HT-29 (cell line): ENCODE data around the gene CANT1. TPM values are rescaled to one million over a fixed set of nuclear protein-coding genes. Genes with fewer than 3 reads are reported as not detected.
"Not testable (repeated sequence)": the region's sequence is repeated elsewhere in the genome, so short reads cannot be mapped to it uniquely, and the experiment has no call there.

Source experiments
- DNase-seq: peaks from one replicate; pipeline ENCODE4 v3.0.0-alpha.2; 2015; ENCODE audit warnings: low spot score
- total RNA-seq: library from RNA; depleted of rRNA; stranded (reverse); fragments of >200 nt; shearing (Covaris generic); gene quantifications from 2 replicates; pipeline ENCODE4 v1.2.3, GENCODE V29; 2014

The CANT1 gene
- total RNA-seq, 1 experiment from 2014 or later: 89.2 TPM

DNA sequence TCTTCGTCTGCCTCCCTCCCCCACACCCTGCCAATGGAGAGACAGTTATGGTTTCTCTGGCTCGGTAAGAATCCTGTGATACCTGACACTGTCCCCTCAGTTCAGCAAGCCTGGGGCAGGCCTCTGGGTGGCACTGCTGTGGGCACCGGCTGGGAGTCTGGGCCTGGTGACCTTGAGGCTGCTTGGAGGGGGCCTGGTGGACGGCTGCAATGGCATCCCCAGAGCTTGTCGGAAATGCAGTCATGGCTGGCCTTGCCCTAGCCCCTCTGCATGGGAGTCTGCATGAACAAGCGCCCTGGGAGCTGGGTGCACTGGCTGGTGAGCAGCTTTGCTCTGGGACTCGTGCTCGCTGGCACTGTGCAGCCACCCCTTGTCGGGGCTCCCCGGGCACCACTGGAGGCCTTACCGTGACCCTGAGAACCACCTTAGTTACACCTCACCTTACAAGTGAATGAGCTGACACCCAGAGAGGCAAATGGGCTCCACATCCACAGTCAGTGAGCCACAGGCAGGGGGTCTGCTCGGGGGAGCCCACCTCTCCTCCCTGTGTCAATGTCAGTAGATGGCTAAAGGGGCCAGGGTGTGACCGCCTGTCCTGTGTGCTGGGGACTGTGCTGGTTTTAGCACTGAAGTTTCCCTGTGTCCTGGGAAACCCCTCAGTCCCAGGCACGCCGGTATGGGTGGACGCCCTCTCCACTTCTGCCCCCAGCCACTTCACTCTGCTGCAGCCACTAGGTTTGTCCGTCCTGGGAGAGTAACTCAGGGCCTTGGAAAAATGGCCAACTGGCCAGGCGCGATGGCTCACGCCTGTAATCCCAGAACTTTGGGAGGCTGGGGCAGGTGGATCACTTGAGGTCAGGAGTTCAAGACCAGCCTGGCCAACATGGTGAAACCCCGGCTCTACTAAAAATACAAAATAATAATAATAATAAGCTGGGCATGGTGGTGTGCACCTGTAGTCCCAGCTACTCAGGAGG lies 31.3 kb downstream of the CANT1 start:
- DNase-seq: peak; percentile 32

GRCh38 chr17:78977681-78977943 lies 32.0 kb downstream of the CANT1 start:
- DNase-seq: no peak

GRCh38 chr17:78976907-78977680 lies 32.5 kb downstream of the CANT1 start:
- DNase-seq: no peak

GRCh38 chr17:78974635-78975591 lies 34.7 kb downstream of the CANT1 start:
- peak; percentile 40 for DNase-seq

GRCh38 chr17:78973792-78974520 lies 35.6 kb downstream of the CANT1 start:
- no peak for DNase-seq

GRCh38 chr17:78973196-78973595 lies 36.4 kb downstream of the CANT1 start:
- DNase-seq: no peak

GRCh38 chr17:78972507-78973105 lies 37.0 kb downstream of the CANT1 start:
- DNase-seq: no peak

GRCh38 chr17:78971756-78972506 lies 37.6 kb downstream of the CANT1 start:
- no peak for DNase-seq

DNA sequence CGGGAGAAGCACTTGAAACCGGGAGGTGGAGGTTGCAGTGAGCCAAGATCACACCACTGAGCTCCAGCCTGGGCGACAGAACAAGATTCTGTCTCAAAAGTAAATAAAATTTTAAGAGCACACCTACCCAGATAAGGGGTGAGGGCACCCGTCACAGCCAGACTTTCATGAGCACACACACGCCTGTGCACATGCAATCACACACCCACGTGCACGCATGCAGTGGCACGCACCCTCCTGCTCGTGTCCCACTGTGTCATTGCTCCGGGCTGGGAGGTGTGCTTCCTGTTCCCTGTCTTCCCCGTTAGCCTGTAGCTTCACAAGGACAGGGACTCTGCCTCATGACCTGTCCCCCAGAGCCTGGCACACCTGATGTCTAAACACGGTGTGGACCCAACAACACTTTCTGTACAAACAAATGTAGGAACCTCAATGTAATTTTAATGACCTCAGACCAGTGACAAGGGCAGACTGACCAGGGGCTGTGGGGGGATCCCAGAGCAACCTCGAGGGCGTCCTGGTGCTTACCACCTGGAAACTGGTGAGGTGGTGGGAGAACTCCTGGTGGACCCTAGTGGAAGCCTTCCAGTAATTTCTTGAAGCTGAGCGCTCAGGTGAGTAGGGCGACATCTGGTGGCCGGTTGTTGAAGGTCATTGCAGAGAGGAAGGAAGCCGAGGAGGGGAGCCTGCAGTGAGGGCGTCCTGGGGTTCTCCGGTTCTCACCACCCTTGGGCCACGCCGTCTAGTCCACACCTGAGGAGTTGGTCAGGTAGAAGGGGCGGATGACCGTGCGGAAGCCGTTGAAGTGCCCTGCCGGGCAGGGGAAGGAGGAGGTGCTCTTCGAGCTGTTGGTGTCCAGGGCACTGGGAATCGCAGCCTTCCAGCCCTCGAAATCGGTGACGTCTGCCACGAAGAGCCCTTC lies 38.5 kb downstream of the CANT1 start:
- peak; percentile 88 for DNase-seq

DNA sequence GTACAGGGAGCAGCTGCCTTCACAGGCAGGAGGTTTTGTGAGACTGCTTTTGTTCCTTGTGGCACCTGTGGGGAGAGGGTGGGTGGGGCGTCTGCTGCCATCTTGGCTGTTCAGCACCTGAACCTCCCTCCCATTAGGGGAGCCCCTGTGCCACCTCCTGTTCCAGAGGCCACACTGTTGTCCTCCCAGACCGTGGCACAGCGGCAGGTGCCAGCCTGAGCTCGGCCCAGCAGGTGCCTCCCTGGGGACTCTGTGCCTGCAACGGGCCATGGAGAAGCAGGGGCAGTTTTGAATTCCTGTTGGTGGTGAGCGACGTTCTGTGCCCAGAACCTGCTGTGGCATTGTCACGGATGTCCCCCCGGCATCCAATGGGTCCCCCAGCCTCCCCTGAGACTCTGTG lies 39.7 kb downstream of the CANT1 start:
- DNase-seq: no peak

DNA sequence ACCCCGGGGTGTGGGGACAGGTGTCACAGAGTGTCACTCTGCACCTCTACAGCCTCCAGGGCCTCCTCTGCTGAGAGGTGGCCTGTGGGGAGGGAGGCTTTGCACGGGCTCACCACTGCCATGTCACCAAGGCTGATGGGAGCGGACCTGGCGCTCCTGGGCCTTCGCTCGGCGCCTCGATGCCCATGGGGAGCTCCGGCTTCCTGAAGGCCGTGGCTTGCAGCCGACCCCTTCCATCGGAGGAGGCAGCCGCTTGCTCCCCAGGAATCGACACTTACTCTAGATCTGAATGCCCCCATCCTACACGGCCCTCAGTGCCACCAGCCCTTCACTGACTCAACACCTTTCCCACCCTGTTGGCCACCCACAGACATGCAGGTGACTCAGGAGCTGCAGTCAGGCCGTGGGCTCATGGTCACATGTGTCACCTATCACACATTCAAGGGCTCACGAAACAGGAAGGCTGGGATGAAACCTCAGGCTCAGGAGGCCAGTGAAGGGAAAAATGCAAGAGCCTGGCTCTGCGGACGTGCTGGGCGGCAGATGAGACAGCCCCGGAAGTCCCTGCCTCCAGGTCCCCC lies 41.7 kb downstream of the CANT1 start:
- DNase-seq: no peak

DNA sequence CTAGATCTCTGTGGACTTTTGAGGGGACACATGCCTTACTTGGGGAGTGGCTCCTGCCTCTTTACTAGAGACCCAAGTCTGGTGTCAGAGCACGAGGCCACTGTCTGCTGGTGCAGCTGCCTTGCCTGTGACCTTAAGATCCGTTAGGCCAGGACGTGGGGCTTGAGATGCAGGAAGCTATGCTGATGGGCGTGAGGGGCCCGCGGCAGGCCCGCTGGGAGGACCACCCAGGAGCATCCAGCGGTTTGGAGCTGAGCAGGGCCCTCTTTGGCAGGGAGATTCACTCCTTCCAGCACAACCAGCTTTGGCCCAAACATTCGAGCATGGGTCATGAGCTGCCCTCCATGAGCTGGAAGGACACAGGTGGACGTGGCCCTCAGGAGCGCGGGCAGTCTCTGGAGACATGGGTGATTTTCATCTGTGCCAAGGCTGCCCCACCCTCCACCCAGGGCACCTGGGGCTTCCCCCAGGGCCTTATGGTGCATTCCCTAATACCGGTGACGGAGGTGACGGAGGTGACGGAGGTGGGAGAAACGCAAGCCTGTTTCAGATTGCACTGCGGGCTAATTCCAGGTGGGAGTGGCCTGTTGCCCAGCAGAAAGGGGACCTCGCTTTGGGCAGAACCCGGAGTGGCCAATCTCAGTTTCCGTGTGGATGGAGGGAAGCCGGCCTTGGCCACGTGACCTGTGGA lies 42.5 kb downstream of the CANT1 start:
- DNase-seq: no peak

GRCh38 chr17:78966123-78966813 lies 43.3 kb downstream of the CANT1 start:
- DNase-seq: no peak

DNA sequence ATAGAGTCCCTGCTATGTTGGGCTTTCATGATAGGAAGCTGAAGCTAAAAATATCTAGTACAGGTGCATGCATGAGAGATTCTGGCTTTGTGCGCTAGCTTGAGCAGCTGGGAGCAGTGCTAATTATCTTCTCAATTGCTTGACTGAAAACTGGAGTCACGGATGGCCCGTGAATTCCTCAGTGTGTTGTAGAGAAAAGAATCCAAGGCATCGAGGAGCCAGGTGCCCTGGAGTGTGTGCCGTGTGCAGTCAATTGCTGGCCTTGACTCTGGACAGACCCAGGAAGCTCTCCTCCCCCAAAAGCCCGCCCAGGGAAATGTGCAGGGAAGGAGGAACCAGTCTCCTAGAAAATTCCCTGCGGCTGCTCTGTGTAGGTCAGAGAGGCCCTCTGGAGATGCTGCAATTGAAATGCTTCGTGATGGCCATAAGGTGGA lies 44.1 kb downstream of the CANT1 start:
- DNase-seq: no peak

- no peak for DNase-seq
These were observed 46.2 kb downstream of the CANT1 start for GRCh38 chr17:78963378-78963777.

DNA sequence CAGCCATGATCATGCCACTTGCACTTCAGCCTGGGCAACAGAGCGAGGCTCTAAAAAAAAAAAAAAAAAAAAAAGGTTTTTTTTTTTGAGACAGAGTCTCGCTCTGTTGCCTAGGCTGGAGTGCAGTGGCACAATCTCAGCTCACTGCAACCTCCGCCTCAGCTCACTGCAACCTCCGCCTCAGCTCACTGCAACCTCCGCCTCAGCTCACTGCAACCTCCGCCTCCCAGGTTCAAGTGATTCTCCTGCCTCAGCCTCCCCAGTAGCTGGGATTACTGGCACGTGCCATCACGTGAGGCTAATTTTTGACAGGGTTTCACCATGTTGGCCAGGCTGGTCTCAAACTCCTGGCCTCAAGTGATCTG lies 46.6 kb downstream of the CANT1 start:
- not testable (repeated sequence) for DNase-seq

DNA sequence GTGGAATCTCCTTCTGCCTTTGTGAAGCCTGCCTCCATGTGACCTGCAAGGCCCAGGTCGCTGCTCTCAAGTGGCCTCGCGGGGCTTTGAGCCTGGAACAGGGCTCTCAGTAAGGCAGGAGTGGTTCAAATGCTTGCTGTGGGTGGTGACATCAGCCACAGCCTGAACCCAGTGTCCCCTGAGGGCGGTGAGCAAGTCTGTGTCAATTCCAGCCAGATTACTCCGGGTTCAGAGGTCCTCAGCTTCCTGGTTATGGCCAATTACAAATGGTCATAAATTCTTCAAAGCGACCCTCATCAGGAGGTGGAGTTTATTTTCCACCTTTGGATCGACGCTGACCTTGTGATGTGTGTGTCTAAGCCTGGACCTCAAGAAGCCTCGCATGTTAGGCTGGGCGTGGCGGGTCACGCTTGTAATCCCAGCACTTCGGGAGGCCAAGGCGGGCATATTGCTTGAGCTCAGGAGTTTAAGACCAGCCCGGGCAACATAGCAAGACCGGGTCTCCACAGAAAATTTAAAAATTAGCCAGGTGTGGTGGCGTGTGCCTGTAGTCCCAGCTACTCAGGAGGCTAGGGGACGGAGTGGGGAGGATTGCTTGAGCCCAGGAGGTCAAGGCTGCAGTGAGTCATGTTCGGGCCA lies 47.1 kb downstream of the CANT1 start:
- DNase-seq: peak; percentile 68
